GM19035 (cell line): Measurements from ENCODE around the gene HYAL2.

Experiments
- ATAC-seq: cut with Tn5 transposase; IDR thresholded peaks from one replicate; pipeline ENCODE4 v1.9.1; 2021; ENCODE audit not compliant: unreplicated experiment

The HYAL2 gene

GRCh38 chr3:50350527-50351322 lies 28.2 kb upstream of the HYAL2 start, which contains the start of the genes CYB561D2 and NPRL2:
Gene CYB561D2 (plus strand): TSS chr3:50350862. CDS start chr3:50351434, 572 bp downstream.
Gene NPRL2 (minus strand): TSS chr3:50350775. CDS start chr3:50350652, 123 bp downstream.
- peak; percentile 80 for ATAC-seq

GRCh38 chr3:50350213-50350526 lies 27.6 kb upstream of the HYAL2 start:
- no peak for ATAC-seq

GRCh38 chr3:50347187-50347813 lies 24.8 kb upstream of the HYAL2 start:
- ATAC-seq, result no peak

GRCh38 chr3:50345586-50346234 lies 23.2 kb upstream of the HYAL2 start, which contains the start of gene ZMYND10:
Gene ZMYND10 (minus strand): TSS chr3:50345732. CDS start chr3:50345579, 153 bp downstream.
- no peak for ATAC-seq

- no peak for ATAC-seq
These were observed 22.5 kb upstream of the HYAL2 start for GRCh38 chr3:50345008-50345407.

GRCh38 chr3:50342813-50343633 lies 20.5 kb upstream of the HYAL2 start:
- ATAC-seq, result no peak

- ATAC-seq, result no peak
These were observed 19.6 kb upstream of the HYAL2 start for GRCh38 chr3:50341996-50342650.

- ATAC-seq, result no peak
These were observed 19.0 kb upstream of the HYAL2 start for GRCh38 chr3:50341537-50341936.

- ATAC-seq, result no peak
These were observed 18.1 kb upstream of the HYAL2 start, which contains the start of gene RASSF1 for GRCh38 chr3:50340448-50341329. Gene RASSF1 (minus strand): TSS chr3:50340836. CDS start chr3:50340805, 31 bp downstream.

GRCh38 chr3:50340147-50340447 lies 17.6 kb upstream of the HYAL2 start:
- no peak for ATAC-seq

GRCh38 chr3:50339485-50340146 lies 17.1 kb upstream of the HYAL2 start:
- ATAC-seq, result no peak

GRCh38 chr3:50338965-50339364 lies 16.4 kb upstream of the HYAL2 start:
- ATAC-seq, result no peak

- peak; percentile 78 for ATAC-seq
These were observed 14.8 kb upstream of the HYAL2 start for GRCh38 chr3:50337175-50337861.

- ATAC-seq, result peak; percentile 39
These were observed 14.1 kb upstream of the HYAL2 start for GRCh38 chr3:50336452-50337174.

- no peak for ATAC-seq
These were observed 12.0 kb upstream of the HYAL2 start for GRCh38 chr3:50334339-50335075.

- no peak for ATAC-seq
These were observed 11.3 kb upstream of the HYAL2 start for GRCh38 chr3:50333744-50334328.
